Loucy (cell line): Measurements from ENCODE around the gene MAP3K20.

Source experiments
- H2AFZ ChIP-seq: fragments of 200-600 bp; sonication (generic); 2 replicates; pipeline ENCODE4 v1.6.0; 2016; ENCODE audit warnings: antibody characterized with exemption, mild to moderate bottlenecking, low read length, moderate library complexity
- H3F3A ChIP-seq: fragments of 200-600 bp; 2 replicates; pipeline ENCODE4 v1.6.0; 2016; ENCODE audit warnings: antibody characterized with exemption, low read depth, mild to moderate bottlenecking
- H3K27me3 ChIP-seq: fragments of 200-600 bp; sonication (generic); 2 replicates; pipeline ENCODE4 v1.6.1; 2014; ENCODE audit warnings: low read length, mild to moderate bottlenecking; ENCODE audit not compliant: insufficient read depth, poor library complexity, severe bottlenecking
- H3K36me3 ChIP-seq: fragments of 200-600 bp; sonication (generic); 2 replicates; pipeline ENCODE4 v1.6.1; 2016; ENCODE audit warnings: low read length; ENCODE audit not compliant: insufficient read depth
- H3K4me1 ChIP-seq: fragments of 200-600 bp; sonication (generic); 2 replicates; pipeline ENCODE4 v1.5.1; 2014; ENCODE audit warnings: low read length, mild to moderate bottlenecking; ENCODE audit not compliant: insufficient read depth, poor library complexity, severe bottlenecking
- H3K4me2 ChIP-seq: fragments of 200-600 bp; sonication (generic); 2 replicates; pipeline ENCODE4 v1.6.0; 2014; ENCODE audit warnings: antibody characterized with exemption, low read length, low read depth, mild to moderate bottlenecking; ENCODE audit not compliant: poor library complexity, severe bottlenecking
- H3K4me3 ChIP-seq: fragments of 200-600 bp; sonication (generic); 2 replicates; pipeline ENCODE4 v1.5.1; 2014; ENCODE audit warnings: low read length, mild to moderate bottlenecking, mixed read lengths; ENCODE audit not compliant: poor library complexity, severe bottlenecking
- H3K79me2 ChIP-seq: fragments of 200-600 bp; sonication (generic); 2 replicates; pipeline ENCODE4 v1.6.1; 2014; ENCODE audit warnings: low read length; ENCODE audit not compliant: insufficient read depth
- H3K9ac ChIP-seq: fragments of 200-600 bp; sonication (generic); 2 replicates; pipeline ENCODE4 v1.6.0; 2014; ENCODE audit warnings: mild to moderate bottlenecking, low read depth, low read length, moderate library complexity; ENCODE audit not compliant: poor library complexity, severe bottlenecking
- H3K9me2 ChIP-seq: fragments of 200-600 bp; sonication (generic); replicated peaks from 2 replicates; pipeline ENCODE4 v1.6.1; 2016; ENCODE audit warnings: low read depth, low read length, mixed read lengths
- H3K9me3 ChIP-seq: fragments of 200-600 bp; sonication (generic); 2 replicates; pipeline ENCODE4 v1.6.1; 2014; ENCODE audit warnings: mild to moderate bottlenecking, antibody characterized with exemption, low read length, low read depth; ENCODE audit not compliant: insufficient read depth
- H4K20me1 ChIP-seq: fragments of 200-600 bp; sonication (generic); 2 replicates; pipeline ENCODE4 v1.6.0; 2014; ENCODE audit warnings: antibody characterized with exemption, low read length, mild to moderate bottlenecking; ENCODE audit not compliant: insufficient read depth, poor library complexity, severe bottlenecking
- CTCF ChIP-seq: fragments of 200-600 bp; sonication (generic); conservative IDR thresholded peaks from 2 replicates; pipeline ENCODE4 v1.5.1; 2014; ENCODE audit warnings: mild to moderate bottlenecking, antibody characterized with exemption, low read length
- EZH2phosphoT487 ChIP-seq: fragments of 200-600 bp; IDR thresholded peaks from 2 replicates; pipeline ENCODE4 v1.6.1; 2018; ENCODE audit warnings: antibody characterized with exemption, mild to moderate bottlenecking, moderate library complexity, borderline replicate concordance

The MAP3K20 gene

GRCh38 chr2:173134703-173135102 lies 59.1 kb downstream of the MAP3K20 start:
- TF ChIP-seq CTCF (no peak), EZH2phosphoT487 (no peak)
- Histone ChIP-seq H3K27me3 (peaks cover 9% of the 10 kb centered on the region), H3F3A (no peaks in the 10 kb centered on the region), H3K79me2 (no peaks in the 10 kb centered on the region), H3K9me2 (no peaks in the 10 kb centered on the region), H3K4me1 (peaks cover 14% of the 10 kb centered on the region), H3K9me3 (no peaks in the 10 kb centered on the region), H2AFZ (peak overlapping the region; percentile 78; the same call in 1 of the 2 replicates), H3K4me2 (peak overlapping the region; percentile 17), H3K36me3 (no peaks in the 10 kb centered on the region), H3K4me3 (no peak overlapping the region), H4K20me1 (no peaks in the 10 kb centered on the region), H3K9ac (no peak overlapping the region)

- Histone ChIP-seq H3K36me3 (no peaks in the 10 kb centered on the region), H3K4me1 (peaks cover 14% of the 10 kb centered on the region), H4K20me1 (no peaks in the 10 kb centered on the region), H3K4me3 (no peak overlapping the region), H3K79me2 (no peaks in the 10 kb centered on the region), H3F3A (no peaks in the 10 kb centered on the region), H2AFZ (no peak overlapping the region), H3K9ac (no peak overlapping the region), H3K9me2 (no peaks in the 10 kb centered on the region), H3K9me3 (no peaks in the 10 kb centered on the region), H3K27me3 (no peaks in the 10 kb centered on the region), H3K4me2 (peak overlapping the region; percentile 9)
- no peak for TF ChIP-seq EZH2phosphoT487
- TF ChIP-seq CTCF, result no peak
Observed at GRCh38 chr2:173136067-173136466, 60.4 kb downstream of the MAP3K20 start.

GRCh38 chr2:173136599-173136998 lies 61.0 kb downstream of the MAP3K20 start:
- Histone ChIP-seq H2AFZ (no peak overlapping the region), H3K36me3 (no peaks in the 10 kb centered on the region), H3K4me2 (peak overlapping the region; percentile 9), H3K9me3 (no peaks in the 10 kb centered on the region), H3K4me1 (peaks cover 14% of the 10 kb centered on the region), H3K27me3 (no peaks in the 10 kb centered on the region), H3K4me3 (no peak overlapping the region), H3K79me2 (no peaks in the 10 kb centered on the region), H3F3A (no peaks in the 10 kb centered on the region), H3K9ac (no peak overlapping the region), H4K20me1 (no peaks in the 10 kb centered on the region), H3K9me2 (no peaks in the 10 kb centered on the region)
- no peak for TF ChIP-seq CTCF
- no peak for TF ChIP-seq EZH2phosphoT487
